HUDEP-2 (cell line): Measurements from ENCODE around the gene MRTFA.

Source experiments
- DNase-seq, 76 experiments: peaks; one replicate each; lab custom pipeline; 2025; ENCODE audit not compliant: unreplicated experiment in 76 of 76; lab: John Stamatoyannopoulos, UW

The MRTFA gene

DNA sequence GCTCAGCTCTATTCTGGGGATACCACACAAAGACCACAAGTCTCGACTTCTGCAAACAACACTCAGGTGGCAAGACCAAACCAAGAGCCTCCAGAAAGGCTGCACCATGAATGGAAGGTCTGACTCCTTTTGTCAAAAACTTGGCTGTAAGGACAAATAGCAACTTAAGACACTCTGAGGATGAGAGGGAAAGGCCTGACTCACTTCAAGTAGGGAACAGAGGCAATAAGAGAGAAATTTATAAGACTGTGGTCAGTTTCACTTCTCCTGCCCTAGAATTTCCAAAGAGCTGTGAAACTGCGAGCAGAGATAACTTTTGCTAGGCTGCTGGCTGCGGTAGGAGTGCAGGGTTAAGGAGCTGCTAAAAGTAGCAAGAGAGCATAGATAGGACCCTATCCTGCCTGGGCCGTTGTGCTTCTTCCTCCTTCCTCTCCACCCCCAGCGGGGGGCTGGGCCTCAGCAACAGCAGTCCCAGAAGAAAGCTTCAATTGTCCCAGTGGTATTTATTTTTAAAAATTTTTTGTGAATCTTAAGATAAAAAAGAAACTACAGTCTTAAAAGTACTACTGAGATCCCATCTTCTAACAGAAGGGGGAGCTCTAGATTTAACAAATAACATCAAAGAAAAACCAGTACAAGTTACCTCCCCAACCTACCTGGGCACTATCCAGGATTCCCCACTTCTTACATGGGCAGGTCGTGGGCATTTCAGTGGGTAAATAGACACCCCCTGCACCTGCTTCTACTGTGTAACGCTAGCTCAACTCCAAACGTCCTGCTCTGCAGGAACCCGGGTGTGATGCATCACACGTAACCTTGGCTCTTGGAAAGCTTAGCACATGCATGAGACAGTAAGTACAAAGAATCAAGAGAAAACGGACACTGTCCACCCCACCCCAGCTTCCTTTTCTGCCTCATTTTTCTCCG lies 199.8 kb downstream of the MRTFA start:
- DNase-seq = peak in 18 of 76 experiments; percentile 2 to 46 (median 9)

DNA sequence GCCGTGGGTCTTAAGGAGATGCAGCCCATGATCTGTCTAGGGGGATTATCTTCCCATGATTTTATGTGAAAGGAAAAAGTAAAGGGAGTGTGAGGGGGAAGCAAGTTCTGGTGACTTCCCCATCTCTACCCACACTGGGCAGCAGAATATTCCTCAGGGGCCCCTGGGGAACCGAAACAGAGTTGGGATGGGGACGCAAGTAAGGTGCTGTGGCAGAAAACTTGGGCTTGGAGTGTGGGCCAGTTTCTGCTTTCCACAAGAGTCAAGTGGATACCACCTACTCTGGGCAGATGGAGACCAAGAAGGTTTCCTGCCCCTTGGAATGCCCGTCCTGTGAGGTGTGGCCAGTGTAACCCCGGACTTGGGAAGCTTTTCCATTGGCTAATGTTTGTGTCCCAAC lies 201.8 kb downstream of the MRTFA start:
- DNase-seq = no peak

DNA sequence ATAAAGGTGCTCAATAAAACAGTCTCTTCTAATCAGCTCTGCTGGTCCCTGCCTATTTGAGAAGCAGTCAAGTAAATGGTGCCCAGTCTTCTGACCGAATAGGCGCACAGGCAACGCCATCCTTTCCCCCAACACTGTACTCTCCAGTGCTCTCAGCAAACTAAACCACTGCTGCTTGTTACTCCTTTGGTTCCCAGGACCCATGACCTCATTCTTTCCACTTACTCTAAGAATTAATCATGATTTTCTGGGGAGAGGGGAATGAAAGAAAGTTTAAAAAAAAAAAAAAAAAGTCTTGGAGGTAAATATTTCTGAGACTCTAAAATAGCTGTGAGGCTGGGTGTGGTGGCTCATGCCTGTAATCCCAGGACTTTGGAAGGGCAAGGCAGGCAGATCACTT lies 202.4 kb downstream of the MRTFA start:
- no peak for DNase-seq

DNA sequence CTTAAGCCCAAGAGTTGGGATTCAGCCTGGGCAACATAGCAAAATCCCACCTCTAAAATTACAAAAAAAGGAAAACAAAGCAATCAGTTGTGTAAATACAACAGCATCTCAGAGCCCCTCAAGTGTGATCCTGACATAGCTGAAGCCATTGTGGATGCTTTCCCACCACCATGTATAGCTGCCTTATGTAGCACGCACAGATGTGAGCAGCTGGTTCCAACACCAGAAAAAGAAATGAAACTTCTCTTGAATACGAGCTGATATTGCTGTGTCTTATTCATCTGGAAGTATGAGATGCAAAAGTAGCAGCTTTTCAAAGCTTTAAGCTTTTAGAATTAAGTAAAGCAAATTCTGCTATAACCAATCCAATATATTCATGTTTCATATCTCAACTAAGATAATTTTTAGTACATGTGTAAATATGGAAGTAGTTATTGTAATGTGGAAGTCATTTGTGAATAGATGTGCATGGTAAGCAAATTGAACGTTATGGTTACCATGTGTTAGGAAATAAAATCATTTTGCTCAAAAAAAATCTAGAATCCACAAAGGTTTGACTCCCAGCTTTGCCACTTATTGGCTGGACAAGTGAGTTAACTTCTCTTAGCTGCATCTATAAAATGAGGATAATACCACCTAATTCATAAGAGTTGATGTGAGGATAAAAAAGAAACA lies 203.0 kb downstream of the MRTFA start:
- DNase-seq = no peak

DNA sequence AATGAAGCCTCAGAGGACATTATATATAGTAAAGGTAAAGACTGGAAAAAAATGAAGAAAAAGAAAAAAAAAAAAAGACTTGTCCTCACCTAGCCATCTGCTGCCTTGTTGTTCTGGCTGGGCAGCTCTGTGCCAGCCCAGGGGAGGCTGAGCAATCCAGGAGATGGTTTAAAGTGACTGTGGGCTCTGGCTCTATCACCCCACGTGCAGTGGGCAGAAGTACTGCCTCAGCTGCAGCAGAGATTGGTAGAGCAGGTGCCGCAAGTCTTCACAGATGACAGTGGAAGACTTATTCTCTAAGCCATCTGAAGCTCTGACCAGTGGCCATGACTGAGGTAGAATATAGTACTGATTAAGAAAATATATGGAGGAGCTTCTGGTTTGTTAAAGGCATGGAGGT lies 203.9 kb downstream of the MRTFA start:
- DNase-seq = no peak

DNA sequence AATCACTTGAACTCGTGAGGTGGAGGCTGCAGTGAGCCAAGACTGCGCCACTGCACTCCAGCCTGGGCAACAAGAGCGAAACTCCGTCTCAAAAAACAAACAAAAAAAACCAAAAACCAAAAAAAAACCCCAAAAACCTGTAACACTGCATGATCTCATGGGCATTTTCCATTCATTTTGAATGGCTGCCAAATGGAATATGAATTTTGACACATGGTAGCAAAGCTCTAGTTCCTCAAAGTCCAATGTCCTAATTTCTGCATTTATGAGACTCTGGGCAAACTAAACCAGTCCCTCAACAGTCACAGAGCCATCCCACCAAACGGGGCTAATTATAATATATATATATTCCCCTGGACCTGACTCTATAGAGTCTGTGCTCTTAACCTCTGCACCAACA lies 204.4 kb downstream of the MRTFA start:
- no peak for DNase-seq

DNA sequence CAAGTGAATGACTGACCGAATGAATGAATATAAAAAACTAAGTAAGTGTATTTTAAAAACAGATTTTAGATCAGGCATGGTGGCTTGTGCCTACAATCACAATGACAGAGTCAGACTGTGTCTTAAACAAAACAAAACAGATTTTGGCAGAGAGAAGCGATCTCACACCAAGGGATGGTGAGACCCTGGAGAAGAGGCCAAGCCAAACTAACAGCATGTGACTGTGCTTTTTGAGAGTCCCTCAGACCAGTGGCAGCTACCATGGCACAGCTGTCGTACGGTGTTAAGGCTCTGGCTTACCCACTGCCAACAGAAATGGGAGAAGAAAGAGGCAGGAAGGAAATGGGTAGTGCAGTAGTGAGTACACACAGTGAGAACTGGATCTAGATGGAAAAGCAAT lies 205.5 kb downstream of the MRTFA start:
- DNase-seq = no peak

DNA sequence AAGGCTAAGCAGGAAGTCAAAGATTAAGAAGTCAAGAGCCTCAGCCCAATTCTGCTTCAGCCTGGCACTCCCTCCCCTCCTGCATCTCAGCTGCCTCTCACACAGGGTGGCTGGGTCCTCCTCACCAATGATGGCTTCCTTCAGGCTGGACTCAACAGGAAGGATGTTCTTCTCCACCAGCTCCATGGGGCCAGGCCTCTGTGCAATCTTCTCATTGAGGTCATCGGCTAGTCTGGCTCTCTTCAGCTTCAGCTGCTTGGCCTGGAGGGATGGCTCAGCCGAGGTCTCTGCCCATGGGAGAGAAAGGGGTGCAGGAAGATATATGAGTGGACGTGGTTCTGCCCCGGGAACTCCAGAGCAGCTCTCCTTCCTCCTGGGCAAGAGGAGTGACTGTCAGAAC lies 207.0 kb downstream of the MRTFA start:
- no peak for DNase-seq

DNA sequence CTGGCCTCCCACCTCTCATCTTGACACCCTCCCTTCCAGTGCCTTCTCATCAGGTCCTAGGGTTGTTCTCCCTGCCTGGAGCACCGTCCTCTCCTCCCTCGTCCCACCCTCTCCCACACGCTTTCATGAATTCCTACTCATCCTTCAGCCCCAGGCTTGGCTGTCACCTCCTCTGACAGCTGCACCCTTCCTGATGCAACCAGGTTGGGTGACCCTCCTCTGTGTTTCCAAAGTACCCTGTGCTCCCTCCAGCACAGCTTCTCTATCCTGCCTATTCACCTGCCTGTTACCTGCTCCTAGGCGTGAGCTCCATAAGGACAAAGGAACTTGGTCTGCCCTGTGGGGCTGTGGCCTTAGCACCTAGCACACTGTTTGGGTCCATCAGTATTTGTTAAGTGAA lies 207.7 kb downstream of the MRTFA start:
- no peak for DNase-seq

DNA sequence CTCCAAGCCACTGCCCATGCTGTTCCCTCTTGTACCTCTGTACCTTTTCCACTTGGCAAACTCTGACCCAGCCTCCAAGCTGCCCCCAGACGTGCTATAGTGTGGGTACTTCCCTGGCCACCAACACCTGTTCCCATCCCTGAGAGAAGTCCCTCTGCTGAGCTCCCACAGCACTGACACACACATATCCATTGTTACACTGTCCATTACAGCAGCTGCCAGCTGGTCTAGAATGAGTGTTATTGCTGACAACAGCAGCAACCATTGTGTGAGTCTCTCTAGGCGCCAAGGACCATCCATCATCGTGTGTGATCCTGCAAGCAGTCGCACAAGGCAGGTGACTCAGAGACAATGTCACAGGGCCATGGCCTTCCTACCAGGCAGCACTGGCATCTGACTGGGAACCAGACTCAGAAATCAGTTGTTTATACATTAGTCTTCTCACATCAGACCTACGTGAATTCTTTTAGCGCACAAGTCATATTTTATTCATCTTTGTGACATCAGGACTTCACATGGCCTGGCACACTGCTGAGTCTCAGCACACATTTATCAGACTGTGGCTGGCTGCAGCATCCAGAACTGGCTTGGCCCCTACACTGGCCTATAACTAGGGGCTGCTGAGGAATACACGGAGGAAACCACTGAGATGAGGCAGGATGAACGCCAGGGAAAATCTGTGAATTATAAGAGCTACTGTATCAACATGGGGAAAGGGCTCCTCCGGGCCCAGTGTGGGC lies 209.8 kb downstream of the MRTFA start:
- no peak for DNase-seq

DNA sequence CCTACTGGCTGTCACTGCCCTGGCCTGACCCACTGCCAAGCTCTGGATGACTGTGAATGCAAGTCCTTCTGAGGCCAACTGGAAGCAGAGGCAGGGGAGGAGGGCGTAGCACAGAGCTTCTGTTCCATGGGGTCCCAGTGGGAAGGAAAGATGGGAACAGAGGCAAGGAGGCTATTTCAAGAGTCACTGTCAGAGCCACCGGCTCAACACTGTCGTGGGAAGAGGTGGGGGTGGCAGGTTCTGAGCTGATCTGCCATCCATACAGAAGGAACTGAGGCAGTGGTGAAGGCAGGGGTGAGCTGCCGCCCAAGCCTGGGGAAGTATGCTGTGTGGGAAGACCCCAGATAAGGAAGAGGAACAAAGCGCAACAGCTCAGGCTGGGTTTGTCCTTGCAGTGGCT lies 211.4 kb downstream of the MRTFA start:
- DNase-seq = no peak

DNA sequence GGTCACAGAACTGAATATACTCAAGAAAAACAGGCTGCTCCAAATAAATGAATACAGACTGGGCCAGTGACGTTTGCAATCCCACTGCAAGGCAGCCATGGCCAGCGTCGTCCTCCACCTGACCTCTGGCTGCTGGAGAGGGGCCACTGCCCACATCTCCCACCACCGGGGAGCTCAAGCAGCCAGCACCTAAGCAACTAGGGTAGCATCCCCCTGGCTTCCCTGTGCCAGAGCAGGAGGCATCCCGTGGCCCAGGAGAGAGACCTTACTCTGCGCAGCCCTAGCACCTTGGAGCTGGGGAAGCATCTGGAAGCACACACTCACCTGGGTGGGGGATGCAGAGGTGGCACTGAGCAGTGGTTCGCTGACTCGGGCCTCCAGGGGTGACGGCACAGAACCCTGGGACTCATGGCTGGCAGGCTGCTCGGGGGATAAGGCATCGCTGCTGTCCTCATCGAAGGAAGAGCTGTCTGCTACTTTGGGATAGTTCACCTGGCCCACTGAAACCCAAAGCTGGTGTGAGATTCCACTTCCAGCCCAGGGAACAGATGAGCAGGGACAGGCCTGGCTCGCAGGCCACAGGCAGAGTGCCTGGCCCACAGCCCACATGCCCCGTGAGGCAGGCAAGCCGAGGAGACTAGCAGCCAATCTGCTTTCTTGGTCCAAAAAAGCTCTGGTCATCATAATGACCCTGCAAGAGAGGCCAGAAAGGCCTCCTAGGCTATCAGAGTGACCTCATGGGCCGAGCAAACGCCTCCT lies 212.5 kb downstream of the MRTFA start:
- DNase-seq = no peak

DNA sequence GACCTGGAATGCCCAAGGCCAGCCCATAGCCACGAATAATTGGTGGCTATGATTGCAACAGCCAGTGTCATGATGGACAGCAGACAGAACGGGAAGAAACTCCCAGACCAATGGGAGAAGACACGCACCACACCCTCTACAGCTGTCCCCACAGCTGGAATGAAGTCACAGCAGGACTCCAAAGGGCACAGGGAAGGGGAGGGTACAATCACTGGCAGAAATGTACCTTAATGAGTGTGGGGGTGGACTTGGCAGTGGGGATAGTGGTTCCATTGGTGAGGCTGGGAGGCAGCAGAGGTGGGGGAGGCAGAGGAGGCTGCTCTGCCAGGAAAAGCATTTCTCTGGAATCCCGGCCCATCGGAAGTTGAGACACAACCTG lies 213.2 kb downstream of the MRTFA start:
- no peak for DNase-seq

DNA sequence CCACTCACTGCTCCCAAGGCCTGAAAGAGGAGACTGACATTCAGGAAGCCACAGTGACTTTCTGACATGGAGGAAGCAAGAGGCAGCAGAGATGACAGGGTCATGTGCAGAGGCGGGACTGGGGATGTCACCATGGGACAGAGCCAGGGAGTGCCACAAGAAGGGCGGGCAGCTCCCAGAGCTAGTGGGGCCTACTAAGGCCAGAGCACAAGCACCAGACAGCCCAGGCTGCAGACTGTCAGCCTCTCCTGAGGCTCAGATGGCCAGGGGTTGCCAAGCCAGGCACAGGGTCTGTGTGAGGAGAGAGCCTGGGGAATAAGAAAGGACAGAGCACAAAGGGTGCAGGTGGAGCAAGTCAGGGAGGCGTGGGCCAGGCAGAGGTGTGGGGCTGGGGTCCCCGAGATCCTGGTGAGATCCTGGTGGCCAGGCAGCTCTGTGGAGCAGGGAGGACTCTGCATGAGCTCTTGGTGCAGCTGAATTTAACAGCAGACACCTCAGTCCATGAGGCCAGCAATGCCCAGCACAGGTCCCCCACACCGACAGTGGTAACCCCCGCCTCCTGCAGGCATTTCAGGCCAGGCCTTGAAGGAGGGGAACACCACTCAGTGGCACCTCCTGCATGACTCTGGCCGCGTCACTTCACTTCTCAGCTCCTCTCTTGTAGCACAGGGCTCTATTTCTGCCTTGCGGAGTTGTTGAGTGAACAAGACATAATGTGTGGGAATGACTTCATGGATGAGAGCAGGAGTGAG lies 213.8 kb downstream of the MRTFA start:
- peak in 6 of 76 experiments; percentile 4 to 20 (median 8) for DNase-seq

DNA sequence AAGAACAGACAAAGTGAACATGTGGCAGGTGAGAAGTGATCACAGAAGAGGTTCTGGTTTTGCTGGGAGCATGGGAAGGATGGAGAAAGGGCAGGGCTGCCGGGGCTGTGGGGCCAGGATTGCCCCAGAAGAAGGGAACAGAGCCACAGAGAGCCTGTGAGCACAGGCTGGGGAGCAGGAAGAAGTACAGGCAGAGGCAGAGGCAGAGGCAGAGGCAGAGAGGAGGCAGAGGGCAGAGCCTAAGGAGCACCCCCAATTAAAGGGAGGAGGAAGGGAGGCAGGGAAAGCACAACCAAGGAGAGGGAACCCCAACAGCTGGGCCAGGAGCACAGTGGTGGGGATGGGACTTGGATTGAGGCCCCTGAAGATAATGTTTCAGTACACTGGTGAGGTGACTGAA lies 214.6 kb downstream of the MRTFA start:
- no peak for DNase-seq

DNA sequence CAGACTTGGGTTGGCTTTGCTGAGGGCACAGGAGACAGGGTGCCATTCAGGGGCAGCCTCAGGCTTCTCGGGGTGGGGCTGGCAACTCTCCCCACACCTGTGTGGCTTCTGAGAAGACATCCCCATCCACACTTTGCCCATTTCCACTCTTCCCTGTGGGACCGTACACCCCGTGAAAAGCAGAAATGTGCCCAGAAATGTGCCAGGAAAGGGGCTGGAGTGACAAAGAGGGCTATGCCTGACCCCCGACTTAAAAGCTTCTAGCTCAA lies 215.5 kb downstream of the MRTFA start:
- DNase-seq = no peak

DNA sequence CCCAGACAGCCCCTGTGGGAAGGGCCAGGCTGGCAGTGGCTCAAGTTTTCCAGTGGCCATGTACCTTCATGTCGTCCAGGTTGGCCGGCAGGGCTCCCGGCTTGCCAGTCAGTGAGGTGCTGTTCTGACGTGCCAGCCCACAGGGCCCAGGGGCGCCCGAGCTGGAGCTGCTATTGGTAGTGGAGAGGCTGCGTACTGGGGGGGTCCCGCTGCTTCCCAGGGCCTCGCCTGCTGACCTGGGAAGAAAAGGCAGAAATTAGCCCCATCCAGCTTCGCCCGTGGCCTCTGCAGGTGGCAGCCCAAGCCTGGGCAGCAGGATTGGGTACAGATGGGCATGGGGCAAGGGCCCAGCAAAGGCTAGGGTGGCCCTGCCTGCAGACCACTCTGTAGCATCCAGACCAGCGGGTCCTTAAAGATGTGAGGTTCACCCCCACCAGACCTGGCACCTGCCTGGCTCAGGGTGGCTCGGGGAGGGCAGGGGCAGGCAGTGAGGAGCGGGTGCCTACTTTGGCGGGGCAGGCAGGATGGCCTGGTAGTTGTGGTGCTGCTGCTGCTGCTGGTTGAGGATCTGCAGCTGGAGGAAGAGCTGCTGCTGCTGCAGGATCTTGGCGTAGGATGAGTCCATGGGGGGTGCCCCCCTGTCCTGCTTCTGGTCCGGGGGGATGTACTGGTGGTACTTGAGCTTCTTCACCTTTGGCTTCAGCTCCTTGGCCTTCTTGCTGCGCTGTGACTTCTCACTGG lies 216.0 kb downstream of the MRTFA start:
- no peak for DNase-seq

DNA sequence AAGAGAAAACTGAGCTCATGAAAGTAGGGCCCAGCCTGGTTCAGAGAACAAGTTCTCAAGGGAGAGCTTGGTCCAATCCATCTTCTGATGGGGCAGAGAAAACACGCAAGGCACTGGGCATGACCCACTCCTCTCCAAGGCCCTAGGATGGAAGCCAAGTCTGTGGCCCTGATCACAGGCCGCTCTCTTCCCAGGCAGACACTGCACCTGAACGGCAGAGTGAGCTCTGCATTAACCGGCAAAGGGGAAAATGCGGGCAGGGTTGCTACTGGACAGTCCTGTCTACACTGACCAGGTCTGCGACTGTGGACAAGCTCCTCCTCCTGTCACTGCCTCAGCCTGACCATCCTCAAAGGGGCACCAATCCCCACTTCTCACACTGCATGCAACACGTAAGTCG lies 216.8 kb downstream of the MRTFA start:
- no peak for DNase-seq

DNA sequence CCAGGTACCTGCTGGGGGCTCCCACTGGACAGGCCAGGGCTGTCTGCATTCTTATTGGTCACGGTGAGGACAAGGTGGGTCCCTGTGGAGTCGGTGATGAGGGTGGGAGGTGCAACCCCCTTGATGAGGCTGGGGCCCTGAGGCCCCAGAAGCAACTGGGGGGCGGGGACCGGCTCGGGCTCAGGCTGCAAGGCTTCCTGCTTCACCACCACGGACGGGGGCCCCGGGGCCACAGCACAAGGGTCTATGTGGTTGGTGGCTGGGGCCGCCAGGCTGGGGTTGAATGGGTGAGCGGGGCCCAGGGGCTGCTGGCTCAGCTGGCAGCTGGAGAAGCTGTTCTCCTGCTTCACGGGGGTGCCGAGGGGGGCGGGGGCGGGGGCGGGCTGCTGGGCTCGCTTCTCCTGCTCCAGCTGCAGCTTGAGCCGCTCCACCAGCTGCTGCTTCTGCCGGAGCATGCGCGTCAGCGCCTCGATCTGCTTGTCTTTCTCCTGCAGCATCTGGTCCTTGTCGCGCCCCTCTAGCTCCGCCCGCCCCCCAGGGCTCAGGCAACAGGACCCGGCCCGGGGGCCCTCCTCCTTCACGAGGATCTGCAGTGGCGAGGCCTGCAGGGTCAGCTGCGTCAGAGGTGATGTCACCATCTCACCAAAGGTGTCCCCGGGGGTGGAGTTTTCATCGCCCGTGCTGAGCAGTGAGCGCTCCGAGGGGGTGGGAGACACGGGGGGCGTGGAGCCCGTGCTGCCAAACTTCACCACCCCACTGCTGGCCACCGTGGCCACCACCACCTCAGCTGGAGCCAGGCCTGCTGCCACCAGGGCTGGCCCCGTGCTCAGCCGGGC lies 217.9 kb downstream of the MRTFA start:
- no peak for DNase-seq
